NCI-H2196 (cell line): ENCODE data around the gene RGS3.

ENCODE experiments used
- DNase-seq: peaks from one replicate; lab custom pipeline; 2025; ENCODE audit not compliant: unreplicated experiment; lab: John Stamatoyannopoulos, UW

Gene RGS3

DNA sequence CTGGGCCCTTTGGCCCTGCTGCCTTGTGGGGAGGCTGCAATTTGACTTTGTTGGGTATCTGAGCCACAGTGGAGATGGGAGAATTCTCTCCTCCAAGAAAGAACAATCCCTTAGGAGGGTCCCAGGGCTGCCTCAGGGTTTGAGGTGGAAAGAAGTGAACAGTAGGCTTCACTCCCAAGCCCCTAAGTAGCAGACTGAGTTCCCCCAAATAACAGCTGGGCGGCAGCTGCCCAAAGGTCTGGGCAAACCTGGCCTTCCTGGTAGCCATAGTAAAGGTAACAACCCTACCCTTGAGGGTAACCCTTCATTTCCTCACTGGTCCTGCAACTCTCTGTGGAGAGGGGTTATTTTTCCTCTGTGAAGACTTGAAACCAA, 746 bp downstream of the RGS3 start:
- no peak for DNase-seq

DNA sequence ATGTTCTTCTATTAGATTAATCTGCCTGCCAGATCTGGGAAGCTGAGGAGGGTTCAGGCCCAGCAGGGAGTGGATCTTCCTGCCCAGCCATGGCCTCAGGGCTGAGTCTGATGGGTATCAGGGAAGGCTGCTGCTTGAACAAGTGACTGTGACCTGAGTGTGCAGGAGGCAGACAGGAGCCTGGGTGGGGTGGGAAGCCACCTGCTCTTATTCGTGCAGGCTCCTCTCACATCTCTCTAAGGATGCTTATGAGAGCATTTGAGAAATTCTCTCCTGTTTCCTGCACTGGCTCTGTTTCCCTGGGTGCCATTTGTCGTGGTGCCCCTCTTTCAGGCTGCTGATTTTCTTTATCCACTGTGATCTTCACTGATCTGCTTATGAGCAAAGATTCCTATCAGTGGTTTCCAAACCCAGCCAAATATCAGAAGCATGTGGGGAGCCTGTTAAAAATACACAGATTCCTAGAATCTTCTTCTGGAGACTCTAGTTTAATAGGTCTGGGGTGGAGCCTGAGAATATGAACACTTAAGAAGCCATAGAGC, 2.1 kb downstream of the RGS3 start:
- DNase-seq = no peak

DNA sequence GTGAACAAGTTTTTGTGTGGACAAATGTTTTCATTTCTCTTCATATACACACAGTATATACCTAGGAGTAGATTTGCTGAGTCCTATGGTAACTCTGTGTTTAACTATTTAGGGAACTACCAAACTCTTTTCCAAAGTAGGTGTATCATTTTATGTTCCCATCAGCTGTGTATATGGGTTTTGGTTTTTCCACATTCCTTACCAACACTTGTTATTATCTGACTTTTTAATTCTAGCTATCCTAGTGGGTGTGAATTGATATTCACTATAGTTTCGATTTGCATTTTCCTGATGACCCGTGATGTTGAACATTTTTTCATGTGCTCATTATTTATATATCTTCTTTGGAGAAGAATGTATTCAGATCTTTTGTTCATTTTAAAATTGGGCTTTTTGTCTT, 3.7 kb downstream of the RGS3 start:
- no peak for DNase-seq

DNA sequence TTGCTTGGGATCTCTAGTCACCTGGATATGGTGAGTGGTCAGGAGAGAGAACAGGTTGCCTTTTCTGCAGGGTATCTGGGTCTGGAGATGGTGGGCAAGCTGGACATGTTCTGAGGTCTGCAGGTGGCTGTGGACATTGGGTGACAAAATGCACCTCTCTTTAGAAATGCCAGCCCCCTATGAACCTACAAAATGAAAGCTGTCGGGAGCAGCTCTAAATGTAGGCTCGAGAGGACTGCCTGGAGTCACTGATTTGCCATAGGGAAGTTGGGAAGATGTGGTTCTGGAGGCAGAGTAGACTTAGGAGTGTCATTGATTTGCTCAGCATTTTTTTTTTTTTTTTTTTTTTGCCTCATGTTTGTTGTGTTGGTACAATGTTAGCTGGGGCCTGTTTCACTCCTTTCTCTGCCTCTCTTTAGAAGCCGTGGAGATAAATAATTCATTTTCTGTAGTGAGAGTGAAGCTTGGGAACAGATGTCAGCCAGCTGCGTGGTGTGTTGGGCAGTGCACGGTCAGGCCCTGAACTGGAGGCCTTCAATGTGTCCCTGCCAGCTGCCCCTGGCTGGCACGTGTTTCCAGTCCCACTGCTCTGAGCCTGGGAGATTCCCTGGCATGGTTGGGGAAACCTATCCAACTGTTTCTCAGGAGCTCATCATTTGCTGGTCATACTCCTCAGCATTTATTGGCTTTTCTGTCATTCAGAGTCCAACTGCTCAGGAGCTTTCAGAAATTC, 5.4 kb downstream of the RGS3 start:
- DNase-seq = peak; percentile 30

DNA sequence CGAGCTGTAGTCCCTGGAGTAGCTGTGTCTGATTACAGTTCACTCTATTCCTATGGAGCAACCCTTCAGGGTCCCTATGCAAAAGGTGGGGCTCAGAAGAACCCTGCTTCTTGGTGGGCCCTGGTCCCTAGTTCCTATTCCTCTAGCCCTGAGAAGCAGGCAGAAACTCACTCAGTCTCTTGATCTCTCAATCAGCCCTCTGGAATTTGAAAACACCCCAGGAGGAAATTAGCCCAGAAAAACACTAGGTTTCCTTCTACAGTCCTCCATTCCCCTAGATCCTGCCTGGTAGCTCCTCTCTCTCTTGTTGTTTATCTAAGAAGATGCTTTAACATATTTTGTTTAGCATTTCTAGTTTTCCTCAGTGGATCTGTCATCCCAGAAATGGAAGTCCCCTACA, 7.6 kb downstream of the RGS3 start:
- DNase-seq = no peak

DNA sequence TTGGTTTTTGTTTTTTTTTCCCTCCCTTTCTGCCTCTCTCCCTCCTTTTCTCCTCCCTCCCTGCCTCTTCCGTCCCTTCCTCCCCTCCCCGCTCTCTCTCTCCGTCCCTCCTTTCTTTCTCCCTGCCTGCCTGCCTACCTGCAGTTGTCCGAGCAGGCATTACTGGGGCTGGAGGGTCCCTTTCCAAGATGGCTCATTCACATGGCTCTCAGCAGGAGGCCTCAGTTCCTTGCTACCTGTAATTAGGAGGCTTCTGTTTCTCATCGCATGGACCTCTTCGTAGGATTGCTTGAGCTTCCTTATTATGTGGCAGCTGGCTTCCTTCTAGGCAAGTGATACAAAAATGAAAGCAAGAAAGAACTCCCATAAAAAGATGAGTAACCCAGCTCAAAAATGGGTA, 8.0 kb downstream of the RGS3 start:
- DNase-seq = no peak

DNA sequence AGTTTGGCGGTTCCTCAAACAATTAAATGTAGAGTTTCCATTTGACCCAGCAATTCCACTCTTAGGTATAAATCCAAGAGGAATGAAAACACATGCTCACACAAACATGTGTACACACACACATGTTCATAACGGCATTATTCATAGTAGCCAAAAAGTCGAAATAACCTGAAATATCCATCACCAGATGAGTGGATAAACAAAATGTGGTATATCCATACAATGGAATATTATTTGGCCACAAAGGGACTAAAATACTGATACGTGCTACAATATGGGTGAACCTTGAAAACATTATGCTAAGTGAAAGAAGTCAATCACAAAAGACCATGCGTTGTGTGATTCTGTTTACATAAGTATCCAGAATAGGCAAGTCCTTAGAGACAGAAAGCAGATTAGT, 8.7 kb downstream of the RGS3 start:
- DNase-seq = no peak

DNA sequence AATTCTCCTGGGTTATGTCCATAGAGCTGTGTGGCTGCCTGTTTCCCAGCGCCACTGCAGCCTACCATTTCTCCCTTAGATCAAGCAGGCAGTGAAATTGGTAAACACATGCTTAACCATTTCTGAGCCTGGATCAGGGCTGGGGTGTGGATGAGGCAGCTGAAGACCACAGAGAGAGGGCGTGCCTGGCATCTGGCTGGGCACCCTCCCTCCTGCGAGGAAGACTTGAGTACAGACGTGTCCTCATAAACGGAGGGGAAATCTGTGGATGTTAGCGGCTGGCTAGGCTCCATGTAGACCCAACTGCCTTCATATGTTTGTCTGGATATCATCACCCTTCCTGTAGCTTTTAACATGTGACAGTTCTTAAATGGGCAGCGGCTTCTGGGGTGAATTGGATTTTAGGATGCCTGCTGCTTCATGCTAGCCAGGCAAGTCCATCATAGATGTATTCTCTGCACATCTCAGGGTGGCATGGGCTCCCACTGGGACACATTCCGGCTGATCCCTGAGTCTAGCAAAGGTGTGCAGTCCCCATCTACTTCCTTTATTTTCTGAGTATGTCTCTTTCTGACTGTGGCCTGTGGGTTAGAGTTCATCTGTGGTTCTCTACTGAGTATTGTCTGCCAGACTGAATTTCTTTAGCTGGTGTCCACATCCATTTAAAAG, 11.0 kb downstream of the RGS3 start:
- no peak for DNase-seq

DNA sequence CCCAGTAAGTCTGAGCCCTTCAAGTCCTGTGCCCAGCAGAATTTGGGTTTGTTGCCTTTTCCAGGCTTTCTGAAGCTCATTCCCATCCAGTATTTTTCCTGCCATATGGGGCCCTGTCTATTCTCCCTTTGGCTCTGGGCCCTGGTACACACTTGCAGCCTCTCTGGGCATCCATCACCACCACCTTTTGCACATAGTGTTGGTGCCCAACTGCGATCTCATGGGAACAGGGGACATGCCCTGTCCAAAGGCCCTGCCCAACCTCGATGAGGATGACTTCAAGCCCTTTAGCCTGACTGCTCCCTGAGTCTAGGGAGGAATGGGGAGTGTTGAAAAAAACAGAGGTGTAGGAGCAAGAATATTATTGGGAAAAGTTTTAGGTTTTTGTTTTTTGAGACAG, 11.5 kb downstream of the RGS3 start:
- DNase-seq = no peak

DNA sequence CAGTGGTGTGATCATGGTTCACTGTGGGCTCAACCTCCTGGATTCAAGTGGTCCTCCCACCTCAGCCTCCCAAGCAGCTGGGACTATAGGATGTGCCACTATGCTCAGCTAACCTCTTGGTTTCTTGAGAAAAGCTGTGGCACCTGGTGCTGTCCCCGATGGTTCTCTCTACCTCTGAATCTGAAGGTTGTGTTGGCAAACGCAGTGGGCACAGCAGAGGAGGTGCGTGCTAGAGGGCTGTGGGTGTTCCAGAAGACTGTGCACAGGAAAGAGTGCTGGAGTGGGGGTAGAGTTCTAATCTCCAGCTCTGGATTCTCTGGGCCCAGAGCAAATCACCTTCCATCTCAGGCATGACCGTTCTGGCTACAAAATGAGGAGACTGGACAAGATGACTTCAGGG, 12.5 kb downstream of the RGS3 start:
- DNase-seq = no peak

DNA sequence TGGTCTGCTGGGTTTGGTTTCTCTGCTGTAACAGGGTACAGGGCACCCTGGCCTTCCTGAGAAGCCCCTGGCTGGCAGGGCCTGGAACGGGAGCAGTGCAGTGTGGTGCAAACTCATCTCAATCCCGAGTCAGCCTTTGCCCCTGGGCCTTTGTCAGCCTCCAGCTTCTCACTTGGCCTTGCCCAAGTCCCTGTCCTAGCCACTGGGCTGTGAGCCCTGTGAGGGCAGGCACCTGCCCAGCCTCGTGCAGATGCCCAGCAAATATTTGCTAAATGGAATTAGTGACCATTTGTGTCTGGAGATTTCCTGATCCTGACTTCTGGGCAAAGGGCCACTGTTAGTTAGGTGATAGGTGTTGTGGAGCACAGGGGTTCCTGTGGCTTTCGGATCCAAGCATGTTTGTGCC, 13.0 kb downstream of the RGS3 start:
- DNase-seq = no peak

DNA sequence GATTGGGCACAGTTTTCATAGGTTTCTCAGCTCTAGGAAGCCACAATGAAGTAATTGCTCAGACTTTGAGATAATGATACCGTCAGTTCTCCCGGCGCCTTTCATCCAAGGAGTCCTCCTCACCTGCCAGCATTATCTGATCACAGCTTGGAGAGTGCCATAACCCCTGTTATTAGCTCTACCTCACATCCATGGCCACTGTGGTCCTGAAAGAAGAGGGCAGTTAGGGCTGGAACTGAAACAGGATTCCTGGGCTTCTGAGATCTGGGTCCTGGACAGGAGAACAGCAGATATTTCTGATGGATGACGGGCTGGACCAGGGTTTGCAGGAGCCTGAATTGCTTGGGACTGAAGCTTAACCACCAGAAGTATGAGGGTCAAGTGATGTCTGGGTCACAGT, 13.5 kb downstream of the RGS3 start:
- no peak for DNase-seq

DNA sequence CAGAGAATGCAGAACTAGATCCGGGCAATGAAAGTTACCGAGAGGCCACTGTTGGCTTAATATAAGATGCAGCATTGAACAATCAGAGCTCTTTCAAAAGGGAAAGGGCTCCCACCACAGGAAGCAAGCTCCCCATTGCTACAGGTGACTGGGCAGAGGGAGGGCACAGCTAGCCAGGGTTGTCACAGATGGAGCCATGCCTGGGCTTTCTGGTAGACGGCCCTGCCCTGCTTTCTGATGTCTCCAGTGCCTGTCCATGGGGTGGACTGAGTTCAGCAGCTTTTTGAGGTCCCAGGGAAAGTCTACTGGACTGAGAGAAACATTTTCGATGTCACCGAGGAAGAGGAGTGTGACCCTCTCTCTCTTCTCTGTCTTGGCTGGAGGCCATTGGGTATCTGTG, 14.1 kb downstream of the RGS3 start:
- DNase-seq = no peak

DNA sequence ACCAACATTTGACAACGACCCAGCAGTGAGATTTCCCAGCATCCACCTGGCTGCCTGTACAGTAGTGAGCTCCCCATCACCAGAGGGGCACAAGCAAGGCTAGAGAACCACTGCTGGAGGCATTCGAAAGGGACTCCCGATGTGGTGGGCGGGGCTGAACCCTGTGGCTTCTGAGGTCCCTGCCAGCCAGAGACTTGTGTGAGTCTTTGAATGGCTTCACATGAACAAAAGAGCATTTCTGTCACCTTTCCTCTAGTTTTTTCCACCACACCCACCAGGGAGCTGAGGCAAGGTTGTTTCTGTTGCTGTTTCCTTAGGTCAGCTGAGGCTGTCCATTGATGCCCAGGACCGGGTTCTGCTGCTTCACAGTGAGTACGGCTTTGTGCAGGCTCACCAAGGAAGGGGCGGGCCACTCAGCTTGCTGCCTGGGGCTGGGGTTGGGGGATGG, 15.7 kb downstream of the RGS3 start:
- no peak for DNase-seq

DNA sequence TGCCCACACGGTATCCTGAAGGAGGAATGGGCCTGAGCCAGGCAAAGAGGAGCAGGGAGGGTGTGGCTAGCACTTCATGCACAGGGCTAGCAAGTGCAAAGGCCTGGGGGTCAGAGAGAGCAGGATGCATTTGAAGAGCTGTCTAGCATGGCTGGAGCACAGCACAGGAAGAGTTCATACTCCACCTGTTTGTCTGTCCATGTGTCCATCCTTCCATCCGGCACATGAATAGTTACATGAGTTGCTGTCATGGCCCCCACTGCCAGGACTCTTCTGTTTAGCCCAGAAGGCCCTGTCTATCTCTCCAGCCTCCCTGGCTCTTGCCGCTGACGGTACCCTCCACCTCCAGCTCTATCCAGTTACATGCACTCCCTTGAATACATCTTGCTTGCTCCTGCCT, 17.1 kb downstream of the RGS3 start:
- no peak for DNase-seq

DNA sequence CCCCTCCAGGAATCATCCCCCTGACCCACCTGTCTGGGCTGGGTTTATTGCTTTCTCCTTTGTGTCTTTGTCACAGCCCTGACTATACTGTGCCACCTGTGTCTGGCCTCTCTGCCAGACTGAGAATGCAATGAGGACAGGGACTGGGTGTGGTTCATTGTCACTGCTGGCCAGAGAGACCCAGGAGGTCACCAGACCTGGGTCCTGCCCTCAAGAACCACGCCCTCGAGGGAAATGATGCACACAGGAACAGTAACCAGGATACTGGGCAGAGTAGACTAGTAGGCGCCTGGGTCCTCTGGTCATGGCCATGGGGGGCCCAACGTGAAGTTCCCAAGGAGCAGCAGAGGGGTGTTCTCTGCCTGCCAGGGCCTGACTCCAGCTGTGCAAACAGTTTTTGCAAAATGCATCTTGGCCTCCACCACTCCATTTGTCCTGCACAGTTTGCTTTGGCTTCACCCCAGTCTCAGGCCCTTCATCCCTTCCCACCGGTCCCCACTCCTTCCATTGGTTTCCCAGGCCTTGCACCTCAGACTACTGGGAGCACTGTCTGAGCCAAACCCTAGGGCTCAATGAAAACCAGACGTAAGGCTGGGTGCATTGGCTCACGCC, 17.8 kb downstream of the RGS3 start:
- DNase-seq = peak; percentile 77

DNA sequence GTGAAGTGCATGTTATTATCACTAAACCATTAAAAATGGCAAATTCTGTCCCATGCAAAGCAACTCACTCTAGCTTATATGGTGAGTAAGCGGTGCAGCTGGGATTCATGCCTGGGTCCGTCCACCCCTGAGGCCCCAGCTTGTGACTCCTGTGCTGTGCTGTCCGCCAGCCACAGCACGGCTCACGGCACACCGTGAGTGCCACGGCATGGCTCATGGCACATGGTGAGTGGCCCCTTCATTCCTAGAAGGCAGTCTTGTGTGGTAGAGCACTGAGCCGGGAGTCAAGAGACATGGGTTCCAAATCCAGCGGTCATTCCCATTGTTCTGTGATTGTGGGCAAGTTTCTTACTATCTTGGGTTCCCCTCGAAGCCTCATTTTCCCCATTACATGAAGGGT, 18.8 kb downstream of the RGS3 start:
- no peak for DNase-seq

DNA sequence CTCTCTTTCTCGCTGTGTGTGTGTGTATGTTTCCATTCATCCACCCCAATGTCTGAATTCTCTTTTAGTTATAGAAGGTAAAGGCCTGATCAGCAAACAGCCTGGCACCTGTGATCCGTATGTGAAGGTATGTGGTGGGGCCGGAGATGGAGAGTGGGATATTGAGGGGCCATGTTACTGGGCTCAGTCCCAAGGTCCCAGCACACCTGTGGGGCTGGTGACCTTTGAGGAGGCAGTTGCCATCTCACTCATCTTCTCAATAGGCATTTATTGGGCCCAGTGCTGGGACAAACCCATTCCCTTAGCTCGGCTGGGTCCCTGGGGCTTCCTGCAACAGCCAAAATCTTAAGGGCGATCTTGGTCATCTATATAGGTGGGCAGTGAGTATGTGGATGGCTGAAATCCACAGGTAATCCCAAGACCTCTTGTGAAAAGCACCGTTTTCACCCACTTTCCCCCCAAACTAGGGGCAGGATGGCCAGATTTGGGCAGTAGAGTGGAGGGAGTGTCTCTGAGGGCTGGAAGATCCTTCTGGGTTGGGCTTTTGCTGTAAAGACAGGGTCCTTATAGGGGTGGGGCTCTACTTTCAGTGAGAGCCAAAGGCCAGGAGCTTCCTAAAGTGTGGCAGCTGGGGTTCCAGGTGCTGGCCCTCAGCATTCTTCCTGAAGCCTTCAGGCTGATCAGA, 19.6 kb downstream of the RGS3 start:
- no peak for DNase-seq

DNA sequence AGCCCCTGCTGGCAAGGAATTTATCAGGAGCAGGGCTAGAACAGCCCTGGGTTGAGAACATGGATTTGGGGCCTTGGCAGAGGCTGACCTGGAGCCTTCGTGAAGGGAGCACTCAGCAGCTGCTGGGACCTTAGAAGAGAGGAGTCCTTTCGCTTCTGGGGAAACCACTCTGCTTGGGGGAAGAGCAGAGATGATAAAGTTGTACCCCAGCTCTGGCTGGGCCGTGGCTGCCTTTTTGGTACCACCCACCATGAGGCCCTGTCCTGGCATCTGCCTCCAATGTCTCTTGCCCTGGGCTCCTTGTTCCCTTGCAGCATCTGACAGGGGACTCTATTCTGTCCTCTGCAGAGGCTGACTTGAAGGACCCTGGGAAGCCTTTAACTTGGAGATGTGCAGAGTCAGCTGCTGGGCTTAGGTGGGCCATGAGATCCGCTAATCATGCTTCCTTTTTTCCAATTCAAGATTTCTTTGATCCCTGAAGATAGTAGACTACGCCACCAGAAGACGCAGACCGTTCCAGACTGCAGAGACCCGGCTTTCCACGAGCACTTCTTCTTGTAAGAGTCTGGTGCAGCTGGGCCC, 20.2 kb downstream of the RGS3 start:
- no peak for DNase-seq

DNA sequence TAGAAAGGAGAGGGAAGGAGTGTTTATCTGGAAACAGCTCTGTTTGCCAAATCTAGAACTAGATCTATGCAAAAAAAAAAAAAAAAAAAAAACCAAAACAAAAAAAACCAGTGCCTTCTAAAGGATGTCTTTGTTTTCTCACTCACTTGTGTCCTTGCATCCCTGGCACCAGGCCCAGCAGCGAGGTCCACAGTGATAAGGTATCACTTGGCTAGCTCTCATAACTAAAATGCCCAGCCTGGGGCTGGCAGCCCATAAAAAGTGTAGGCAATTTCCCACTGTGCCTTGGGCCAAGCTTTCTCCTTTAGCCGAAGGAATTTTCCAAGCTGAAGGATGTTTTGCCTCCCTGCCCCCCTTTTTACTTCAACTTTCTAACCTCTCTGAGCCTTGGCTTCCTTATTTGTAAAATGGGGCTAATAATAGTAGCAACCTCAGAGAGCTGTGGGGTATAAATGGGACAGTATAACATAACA, 20.8 kb downstream of the RGS3 start:
- peak; percentile 85 for DNase-seq

DNA sequence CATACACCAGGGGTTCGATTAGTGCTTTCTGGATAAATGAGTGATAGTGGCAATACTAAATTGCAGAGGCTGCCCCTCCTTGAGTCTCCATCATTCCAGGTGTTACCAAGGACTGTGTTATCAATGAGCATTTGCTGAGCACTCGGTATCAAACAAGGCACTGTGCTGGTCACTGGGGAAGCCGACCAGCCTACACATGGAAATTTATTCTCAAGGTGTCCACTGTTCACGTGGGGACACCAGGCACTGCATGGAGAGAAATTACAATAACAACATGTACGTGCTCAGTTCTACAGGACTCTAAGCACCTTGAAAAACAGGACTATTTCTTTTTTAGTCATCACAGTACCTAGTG, 22.2 kb downstream of the RGS3 start:
- no peak for DNase-seq
